HG03135 (cell line): ENCODE measurements around the gene ITPR2.
"Not testable (repeated sequence)": the region's sequence is repeated elsewhere in the genome, so short reads cannot be mapped to it uniquely, and the experiment has no call there.

ENCODE experiments used
- ATAC-seq: cut with Tn5 transposase; IDR thresholded peaks from one replicate; pipeline ENCODE4 v1.9.1; 2021; ENCODE audit warnings: mild to moderate bottlenecking, moderate library complexity; ENCODE audit not compliant: unreplicated experiment

The ITPR2 gene

DNA sequence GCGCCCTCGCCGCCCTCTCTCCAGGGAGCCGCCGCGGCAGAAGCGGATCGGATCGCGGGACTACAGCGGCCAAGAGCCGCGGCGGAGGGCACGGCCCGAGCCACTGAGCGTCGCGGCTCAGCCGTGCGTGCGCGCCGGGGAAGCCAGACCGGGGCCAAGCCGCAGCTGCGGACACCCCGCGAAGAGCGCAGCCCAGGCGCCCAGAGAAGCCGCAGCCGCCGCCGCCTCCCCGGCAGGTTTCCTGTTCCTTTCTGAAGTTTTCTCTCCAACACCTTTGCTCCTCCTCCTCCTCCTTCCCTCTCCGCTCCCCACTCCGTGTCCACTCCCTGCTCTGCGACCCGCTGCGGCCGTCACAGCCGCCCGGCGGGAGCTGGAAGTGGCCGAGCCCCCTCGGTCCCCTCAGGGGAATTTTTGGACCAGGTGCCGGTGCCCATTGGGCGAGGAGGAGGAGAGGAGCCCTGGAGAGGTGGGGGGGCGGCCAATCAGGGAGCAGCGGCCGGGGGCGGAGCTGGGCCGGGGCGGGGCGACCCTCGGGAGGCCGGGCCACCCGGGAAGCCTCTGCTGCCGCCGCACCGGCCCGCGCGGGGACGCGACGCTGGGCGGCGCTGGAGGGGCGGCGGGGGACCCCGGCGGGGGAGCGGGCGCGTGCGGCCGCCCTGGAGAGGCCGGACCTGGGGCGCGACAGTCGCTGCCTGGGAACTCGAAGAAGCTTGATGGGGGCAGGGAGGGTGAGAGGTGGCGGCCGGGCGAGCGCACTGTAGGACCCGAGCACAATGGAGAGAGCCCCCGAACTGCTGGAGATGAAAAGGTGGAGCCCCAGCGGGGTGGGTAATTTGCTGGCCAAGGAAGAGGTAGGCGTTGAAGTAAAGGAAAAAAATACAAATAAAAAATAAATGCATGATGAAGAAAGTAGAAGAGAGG lies at the start of gene ITPR2:
Gene ITPR2 (minus strand): TSS at position 373 of the 921 bp plus-strand sequence. CDS start 413 bp downstream, outside the sequence.
- peak; percentile 77 for ATAC-seq

DNA sequence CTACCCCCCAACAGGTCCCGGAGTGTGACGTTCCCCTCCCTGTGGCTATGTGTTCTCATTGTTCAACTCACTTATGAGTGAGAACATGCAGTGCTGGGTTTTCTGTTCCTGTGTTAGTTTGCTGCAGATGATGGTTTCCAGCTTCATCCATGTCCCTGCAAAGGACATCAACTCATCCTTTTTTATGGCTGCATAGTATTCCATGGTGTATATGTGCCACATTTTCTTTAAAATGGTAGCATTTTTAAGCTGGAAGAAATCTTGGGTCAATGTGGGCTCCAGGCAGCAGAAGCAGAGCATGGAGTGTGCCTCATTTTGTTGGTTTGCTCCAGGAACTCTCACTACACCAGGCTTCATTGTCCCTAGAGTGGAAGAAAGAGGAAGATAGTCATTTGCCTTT lies 47.6 kb upstream of the ITPR2 start:
- ATAC-seq: no peak

GRCh38 chr12:26878661-26879119 lies 45.7 kb upstream of the ITPR2 start:
- ATAC-seq: peak; percentile 60

DNA sequence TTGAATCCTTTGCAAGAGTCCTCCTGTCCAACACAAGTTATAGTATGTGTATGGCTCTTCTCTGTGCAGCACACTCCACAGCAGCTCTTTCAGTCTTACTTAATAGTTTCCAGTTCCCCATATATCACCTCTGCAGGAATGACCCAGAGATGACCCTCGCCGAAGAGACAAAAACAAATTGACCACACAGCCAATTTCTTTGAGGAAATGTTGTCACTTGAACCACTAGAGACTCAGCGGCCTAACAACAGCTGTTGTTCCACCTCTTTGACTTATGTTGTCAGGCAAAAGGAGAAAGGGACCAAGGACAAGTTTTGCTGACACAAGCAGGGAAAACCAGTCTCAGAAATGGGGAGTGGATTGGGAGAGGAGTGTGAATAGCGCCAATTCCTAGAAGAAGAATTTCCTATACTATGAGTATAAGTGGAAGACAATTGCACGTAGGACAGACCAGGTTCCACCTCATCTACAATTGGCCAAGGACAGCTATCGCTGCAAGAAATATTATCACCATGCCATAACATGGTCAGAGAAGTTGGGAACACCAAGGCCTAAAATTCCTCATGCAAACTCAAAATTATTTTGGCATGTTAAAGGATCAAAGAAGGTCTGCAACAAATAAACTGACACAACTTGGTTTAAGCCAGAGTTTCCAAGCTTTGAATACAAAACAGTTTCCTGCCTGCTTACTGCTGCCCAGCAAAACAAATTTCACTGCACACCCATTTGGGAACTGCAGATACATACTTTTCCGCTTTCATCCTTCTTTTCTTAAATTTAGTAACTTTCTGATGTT lies 41.7 kb upstream of the ITPR2 start:
- ATAC-seq: no peak

DNA sequence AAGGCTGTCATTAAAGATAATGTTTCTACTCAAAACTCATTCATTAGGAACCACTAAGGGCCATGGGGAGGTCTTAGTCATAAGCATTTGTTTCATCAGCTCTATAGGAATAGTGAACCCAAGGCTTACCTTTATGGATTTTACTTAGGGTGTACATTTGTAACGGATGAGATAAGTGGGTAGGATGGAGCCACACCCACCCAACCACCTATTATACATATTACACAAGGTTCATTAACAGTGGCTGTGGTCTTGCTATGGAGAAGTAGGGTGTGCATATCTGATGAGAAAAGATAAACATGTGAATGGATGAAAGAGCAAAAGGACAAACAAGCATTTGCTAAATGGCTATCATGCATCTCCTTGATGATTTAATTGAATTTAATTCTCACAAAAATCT lies 39.6 kb upstream of the ITPR2 start:
- ATAC-seq: no peak

GRCh38 chr12:26871985-26872384 lies 39.0 kb upstream of the ITPR2 start:
- ATAC-seq: no peak

GRCh38 chr12:26870491-26871419 lies 37.8 kb upstream of the ITPR2 start:
- no peak for ATAC-seq

- ATAC-seq: no peak
These were observed 37.0 kb upstream of the ITPR2 start for GRCh38 chr12:26869908-26870459.

DNA sequence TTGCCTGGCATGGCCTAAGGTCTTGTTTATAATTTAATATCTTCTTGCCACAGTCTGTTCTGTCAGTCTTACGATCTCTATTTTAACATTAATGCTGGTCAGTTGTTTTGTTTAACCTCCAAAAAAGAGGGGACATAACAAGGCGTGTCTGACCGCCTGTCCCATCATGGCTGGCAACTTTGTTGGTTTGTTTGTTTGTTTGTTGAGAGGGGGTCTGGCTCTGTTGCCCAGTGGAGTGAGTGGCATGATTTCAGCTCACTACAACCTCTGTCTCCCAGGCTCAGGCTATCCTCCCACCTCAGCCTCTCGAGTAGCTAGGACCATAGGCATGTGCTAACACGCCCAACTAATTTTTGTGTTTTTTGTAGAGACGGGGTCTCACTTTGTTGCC lies 36.1 kb upstream of the ITPR2 start:
- no peak for ATAC-seq

DNA sequence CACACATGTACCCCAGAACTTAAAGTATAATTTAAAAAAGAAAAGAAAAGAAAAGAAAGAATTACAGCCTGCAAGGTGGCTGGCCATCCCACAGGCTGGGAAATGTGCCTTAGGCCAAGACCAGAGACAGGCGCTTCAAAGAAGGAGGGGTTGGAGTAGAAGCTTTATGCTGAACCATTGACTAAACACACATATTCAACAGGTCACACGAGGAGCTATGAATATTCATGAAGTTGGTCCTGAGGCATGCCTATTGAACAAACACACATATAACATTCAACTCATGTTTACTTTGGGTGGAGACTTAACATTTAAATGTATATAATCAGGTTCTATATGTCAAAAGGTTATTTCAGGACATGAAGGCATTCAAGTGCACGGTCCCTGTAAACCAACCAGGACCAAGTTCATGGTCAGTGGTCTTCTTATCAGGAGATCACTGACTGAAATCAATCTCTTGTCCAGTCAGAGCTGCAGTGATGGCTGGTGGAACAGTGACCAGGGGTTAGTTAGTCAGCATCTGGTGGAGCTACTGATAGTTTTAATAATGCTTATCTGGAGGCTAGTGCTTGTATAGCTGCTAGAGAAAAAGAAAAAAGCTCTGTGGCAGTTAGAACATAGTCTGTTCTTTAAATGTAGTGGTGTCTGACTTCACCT lies 35.6 kb upstream of the ITPR2 start:
- ATAC-seq: no peak

DNA sequence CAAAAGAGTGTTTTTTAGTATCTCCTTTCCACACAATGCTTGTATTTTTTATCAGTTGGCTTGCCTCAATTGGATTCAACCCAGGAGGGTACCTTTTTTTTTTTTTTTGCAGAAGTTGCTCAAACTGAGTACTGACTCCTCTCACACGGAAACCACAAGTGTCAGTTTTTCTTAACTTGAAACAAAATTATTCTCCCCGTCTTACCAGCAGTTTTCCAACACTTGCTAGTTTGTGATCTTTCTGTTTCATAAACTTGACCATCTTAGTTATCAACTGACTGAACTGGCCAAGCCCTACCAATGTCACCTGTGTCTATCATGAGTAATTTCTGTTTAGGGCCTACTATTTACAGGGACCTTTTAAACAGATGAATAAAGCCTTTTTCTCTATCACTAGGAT lies 34.1 kb upstream of the ITPR2 start:
- ATAC-seq: no peak

- no peak for ATAC-seq
These were observed 30.5 kb upstream of the ITPR2 start for GRCh38 chr12:26863515-26863914.

- ATAC-seq: not testable (repeated sequence)
These were observed 29.8 kb upstream of the ITPR2 start for GRCh38 chr12:26862787-26863186.

- no peak for ATAC-seq
These were observed 28.7 kb upstream of the ITPR2 start for GRCh38 chr12:26861690-26862089.

DNA sequence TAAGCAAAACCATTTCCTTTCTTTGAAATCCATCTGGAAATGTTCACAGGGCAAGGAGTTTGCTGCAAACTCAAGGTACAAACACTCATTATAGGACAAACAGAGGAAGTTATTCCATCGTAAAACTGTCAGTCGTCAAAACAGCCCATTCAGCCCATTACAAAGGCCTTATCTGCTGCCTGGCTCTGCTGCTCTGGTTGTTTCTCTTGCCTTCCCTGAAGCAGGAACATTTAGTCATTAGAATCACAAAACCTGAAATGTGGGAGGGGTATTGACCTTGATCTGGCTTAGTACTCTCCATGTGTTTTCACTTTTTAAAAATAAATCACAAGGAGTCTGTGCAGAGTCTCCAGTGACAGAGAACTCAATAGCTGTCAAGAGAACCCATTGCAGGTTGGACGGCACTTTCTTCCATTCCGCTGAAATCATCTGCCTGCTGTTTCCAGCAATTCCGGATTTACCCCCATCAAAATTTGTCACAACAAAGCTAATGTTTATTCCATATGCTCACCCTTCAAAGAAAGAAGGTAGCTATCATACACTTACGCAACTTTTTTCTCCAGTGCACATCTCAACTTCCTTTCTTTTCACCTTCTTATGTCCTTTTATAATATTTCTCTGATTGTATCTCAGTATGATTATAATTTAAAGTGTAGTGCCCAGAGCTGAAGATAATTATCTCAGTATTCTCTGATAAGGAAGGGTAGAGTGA lies 24.6 kb upstream of the ITPR2 start:
- no peak for ATAC-seq

- ATAC-seq: no peak
These were observed 22.3 kb upstream of the ITPR2 start for GRCh38 chr12:26855337-26855736.

DNA sequence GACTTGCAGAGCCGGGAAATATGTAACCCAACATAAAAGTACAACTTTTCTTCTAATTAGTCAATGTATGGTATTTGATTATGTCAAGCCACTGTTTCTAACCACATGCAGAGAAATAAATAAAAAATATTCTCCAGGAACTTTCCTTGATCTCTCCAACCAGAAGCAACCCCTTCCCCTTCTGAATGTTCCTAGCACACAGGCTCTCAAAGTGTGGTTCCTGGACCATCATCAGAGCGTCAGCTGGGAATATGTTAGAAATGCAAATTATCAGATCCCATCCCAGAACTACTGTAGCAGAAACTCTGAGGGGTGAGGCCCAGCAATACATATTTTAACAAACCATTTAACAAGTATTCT lies 21.0 kb upstream of the ITPR2 start:
- no peak for ATAC-seq

GRCh38 chr12:26853303-26854030 lies 20.5 kb upstream of the ITPR2 start:
- peak; percentile 75 for ATAC-seq
